NCI-H2196 (cell line): ENCODE results near the gene HMGXB3.
"Not testable (repeated sequence)": the region's sequence is repeated elsewhere in the genome, so short reads cannot be mapped to it uniquely, and the experiment has no call there.

Experiments
- DNase-seq: peaks from one replicate; lab custom pipeline; 2025; ENCODE audit not compliant: unreplicated experiment; lab: John Stamatoyannopoulos, UW

The HMGXB3 gene

DNA sequence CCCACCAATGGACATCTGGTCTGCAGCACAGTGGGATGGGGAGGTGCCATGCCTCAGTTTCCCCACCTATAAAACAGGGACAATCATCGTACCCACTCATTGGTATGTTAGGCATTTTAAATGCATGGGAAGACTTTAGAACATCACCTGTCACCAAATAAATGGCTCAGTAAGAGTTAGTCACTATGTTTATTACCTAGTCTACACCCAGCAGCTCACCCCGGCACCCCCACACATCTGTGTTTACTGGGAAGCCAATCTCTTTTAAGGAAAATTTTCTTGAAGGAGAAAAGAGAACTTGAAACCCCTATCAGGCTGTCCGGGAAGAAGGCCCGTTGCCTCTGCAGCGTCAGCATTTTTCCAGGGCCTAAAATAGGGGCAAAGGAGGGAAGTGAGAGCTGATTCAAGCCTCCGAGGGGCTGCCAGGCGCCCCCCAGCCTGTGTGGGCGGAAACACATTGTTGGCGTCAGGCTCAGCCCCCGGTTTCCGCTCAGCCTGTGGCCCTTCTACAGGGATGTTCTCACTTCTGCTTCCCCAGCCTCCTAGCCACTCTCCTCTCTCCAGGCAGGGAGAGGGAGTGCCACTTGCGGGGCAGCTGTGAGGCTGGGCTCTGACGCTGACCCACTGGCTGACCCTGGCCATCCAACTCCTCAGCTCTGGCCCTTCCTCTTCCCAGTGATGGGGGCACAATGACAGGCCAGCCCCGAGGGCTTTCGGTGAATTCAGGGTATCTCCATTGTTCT lies 81.2 kb downstream of the HMGXB3 start:
- no peak for DNase-seq

DNA sequence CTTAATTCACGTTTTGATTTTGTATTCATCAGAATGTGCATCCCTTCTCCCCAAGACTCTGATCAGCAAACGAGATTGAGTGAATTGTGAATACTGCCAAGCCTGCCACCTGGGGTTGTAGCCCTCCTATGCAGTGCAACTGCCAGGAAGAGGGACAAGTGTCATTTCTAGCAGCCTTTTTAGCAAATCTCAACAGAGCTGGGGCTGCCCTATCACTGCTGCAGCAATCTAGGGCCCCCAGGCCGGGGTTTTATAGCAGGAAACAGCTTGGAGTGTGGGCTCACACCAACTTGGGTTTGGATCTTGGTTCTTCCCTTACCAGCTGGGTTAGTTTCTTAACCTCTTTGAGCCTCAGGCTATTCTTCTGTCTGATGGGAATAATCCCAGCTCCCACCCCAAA lies 81.8 kb downstream of the HMGXB3 start:
- DNase-seq = no peak

DNA sequence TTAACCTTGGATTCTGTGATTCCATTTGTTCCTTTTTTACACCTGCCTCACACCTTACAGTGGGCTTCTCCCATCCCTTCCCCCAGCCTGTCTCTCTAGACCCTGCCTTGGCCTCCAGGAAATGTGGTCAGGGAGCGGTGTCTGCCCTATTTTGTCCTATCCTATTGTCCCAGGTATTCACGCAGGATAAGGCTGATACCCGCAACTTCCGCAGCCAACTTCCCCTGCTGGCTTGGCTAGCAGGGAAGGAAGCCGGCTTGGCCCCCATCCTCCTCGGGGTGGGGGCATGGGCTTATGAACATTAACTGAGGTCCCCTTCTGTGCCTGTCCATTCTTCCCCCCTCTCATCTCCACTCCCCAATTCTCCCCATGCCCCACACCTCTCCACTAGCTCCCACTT lies 82.3 kb downstream of the HMGXB3 start:
- DNase-seq = no peak

DNA sequence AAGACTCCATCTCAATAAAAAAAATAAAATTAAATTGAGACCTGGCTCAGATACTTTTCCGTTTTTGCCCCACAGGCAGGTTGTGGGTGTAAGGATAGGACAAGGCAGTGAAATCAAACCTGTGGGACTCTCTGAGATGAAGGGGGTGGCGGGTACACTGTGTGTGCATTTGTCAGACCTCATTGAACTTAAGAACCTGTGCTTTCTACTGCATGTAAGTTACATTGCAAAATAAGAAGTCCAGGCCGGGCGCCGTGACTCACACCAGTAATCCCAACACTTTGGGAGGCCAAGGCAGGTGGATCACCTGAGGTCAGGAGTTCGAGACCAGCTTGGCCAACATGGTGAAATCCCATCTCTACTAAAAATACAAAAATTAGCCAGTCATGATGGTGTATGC lies 84.2 kb downstream of the HMGXB3 start:
- DNase-seq = not testable (repeated sequence)

DNA sequence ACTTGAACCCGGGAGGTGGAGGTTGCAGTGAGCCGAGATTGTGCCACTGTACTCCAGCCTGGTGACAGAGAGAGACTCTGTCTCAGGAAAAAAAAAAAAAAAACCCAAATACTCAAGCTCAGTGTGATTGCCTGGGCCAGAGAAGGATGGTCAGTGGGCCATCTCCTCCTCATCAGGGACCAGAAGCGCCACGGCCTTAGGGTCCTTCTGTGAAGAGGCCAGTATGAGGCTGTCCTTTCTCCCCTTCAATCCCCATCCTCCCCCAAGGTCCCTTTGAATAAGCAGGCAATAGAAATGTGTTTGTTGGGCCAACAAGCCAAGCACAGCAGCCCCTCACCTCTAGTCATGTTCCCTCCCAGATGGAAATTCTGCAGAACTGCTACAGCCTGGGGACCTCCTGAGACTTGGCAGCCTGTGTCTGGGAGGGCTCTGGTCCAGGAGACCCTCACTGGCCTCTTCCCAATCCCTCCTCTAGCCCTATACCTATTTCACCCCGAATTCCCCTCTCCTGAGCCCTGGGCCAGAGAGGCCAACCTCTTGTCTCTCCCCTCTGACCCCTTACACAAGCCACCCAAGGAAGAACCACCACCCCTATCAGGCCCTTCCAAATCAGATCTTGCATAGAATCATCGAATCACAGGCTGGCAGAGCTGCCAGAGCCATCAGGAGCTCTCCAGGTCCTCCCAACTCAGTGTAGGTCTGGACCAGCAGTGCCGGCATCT lies 84.8 kb downstream of the HMGXB3 start:
- DNase-seq = no peak

DNA sequence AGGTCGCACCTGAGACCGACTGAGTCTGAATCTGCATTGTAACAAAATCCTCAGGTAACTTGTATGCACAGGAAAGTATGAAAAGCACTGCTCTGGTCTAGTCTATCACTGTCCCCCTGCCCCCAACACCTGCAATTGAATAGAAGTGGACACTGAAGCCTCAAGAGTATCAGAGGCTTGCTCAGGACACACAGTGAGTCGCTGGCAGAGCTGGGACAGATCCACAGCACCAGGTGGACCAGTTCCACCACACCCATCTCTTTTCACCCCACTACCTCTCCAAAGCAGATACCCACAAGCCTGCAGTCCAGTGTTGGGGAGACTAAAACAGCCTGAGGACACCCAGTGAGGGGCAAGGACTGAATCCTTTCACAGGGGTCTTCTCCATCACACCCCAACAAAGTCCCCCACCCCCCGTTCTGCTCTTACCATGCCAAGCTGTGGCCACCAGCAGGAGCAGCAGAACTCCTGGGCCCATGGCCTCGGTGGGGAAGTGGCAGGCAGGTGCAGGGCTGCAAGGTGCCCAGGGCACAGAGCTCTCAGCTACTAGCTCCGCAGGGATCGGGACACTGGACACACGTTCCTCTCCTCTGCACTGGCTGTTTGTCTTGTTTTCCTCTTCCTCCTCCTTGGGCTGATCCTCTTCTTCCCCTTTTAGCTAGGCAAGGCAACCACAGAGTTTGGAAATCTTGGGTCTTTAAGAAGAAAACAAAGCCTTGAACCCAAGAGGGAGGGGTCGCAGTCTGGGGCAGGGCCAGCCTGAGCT lies 85.6 kb downstream of the HMGXB3 start, which contains the start of gene CSF1R:
CSF1R (minus strand) TSS at position 605 of the 766 bp plus-strand sequence; CDS start at position 478, 127 bp downstream.
- no peak for DNase-seq

DNA sequence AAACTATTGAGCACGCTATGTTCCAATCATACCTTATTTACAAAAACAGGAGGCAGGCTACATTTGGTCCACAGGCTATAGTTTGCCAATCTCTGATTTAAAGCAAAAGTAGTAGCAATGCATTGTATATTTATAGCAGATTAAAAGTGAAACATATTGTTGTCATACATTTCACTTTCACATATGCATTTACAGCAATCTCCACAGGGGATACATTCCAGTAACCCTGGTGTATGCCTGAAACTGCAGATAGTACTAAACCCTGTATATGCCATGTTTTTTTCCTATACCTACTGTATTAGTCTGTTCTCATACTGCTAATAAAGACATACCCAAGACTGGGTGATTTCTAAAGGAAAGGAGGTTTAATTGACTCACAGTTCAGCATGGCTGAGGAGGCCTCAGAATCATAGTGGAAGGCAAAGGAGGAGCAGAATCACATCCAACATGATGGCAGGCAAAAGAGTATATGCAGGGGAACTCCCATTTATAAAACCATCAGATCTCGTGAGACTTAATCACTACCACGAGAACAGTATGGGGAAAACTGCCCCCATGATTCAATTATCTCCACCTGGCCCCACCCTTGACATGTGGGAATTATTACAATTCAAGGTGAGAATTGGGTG lies 91.7 kb downstream of the HMGXB3 start:
- DNase-seq = no peak

DNA sequence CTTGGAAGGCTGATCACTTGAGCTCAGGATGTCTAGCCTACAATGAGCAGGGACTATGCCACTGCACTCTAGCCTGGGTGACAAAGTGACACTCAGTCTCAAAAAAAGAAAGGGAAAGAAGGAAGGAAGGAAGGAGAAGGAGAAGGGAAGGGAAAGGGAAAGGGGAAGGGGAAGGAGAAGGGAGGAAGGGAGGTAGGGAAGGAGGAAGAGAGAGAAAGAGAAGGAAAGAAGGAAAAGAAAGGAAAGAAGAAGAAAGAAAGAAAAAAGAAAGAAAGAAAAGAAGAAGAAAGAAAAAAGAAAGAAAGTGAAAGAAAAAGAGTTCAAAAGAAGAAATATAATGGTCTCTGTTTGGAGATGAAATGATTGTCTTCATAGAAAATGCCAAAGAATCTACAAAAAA lies 96.6 kb downstream of the HMGXB3 start:
- DNase-seq = no peak

DNA sequence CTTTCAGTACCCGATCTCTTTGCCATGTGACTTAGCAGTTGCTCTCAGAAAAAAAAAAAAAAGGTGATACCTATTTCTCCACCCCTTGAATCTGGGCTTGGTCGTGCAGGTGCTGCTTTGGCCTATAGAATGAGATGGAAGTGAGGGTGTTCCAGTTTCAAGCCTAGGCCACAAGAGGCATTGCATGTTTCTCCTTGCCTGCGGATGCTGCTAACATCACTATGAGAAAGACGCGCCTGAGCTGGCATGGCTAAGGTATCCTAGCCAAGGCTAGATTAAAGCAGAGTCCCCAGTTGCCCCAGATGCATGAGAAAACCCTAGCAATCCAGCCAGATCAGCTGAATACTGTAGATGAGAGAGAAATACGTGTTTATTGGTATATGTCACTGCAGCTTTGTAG lies 100.5 kb downstream of the HMGXB3 start:
- DNase-seq = no peak
